WTC11 (cell line): ENCODE results near the gene LRRC7. TPM values are rescaled to one million over a fixed set of nuclear protein-coding genes. Genes with fewer than 3 reads are reported as not detected.

Experiments
- ATAC-seq: fragments of 200-7000 bp; cut with Tn5 transposase; 2 replicates; pipeline ENCODE4 v1.10.0; 2021; ENCODE audit warnings: mild to moderate bottlenecking, moderate library complexity
- CTCF ChIA-PET: fragments of 300-600 bp; sonication (Branson Sonifier 250); formaldehyde crosslinking; loops from one replicate; lab custom pipeline; 2021; ENCODE audit warnings: antibody characterized with exemption; lab: Charles Lee
- POLR2A ChIA-PET: fragments of 350-600 bp; sonication (Branson Sonifier 250); formaldehyde crosslinking; loops from one replicate; lab custom pipeline; 2021; ENCODE audit warnings: antibody characterized with exemption; lab: Charles Lee
- DNase-seq: peaks from one replicate; pipeline ENCODE4 v3.0.0; 2021; ENCODE audit warnings: low spot score
- H3K27ac Mint-ChIP-seq: 2 replicates; pipeline ENCODE4 v1.8.0; 2021; ENCODE audit warnings: mixed read lengths
- H3K27me3 Mint-ChIP-seq: 2 replicates; pipeline ENCODE4 v1.8.0; 2021; ENCODE audit warnings: low read depth, mild to moderate bottlenecking, moderate library complexity, mixed read lengths
- H3K36me3 Mint-ChIP-seq: 2 replicates; pipeline ENCODE4 v1.8.0; 2021; ENCODE audit warnings: mixed read lengths
- H3K4me1 Mint-ChIP-seq: 2 replicates; pipeline ENCODE4 v1.8.0; 2022; ENCODE audit warnings: mixed read lengths
- H3K4me3 Mint-ChIP-seq: 2 replicates; pipeline ENCODE4 v1.8.0; 2021; ENCODE audit warnings: mild to moderate bottlenecking, moderate library complexity, mixed read lengths
- H3K9me3 Mint-ChIP-seq: 2 replicates; pipeline ENCODE4 v1.8.0; 2021; ENCODE audit warnings: mixed read lengths
- ATF2 ChIP-seq: sonication (generic); formaldehyde crosslinking; IDR thresholded peaks from 2 replicates; pipeline ENCODE4 v1.8.1; 2022; ENCODE audit warnings: low read depth, missing genetic modification reagents, borderline replicate concordance
- CREB1 ChIP-seq: sonication (generic); formaldehyde crosslinking; IDR thresholded peaks from 2 replicates; pipeline ENCODE4 v1.8.0; 2023; ENCODE audit warnings: mild to moderate bottlenecking, missing genetic modification reagents
- GABPB1 ChIP-seq: sonication (generic); formaldehyde crosslinking; IDR thresholded peaks from 2 replicates; pipeline ENCODE4 v1.8.1; 2023; ENCODE audit warnings: mild to moderate bottlenecking, missing genetic modification reagents
- GRHL2 ChIP-seq: fragments of 250-450 bp; sonication (Bioruptor Pico); IDR thresholded peaks from 2 replicates; pipeline ENCODE4 v1.8.0; 2022; ENCODE audit warnings: mild to moderate bottlenecking, moderate library complexity; ENCODE audit not compliant: insufficient replicate concordance, severe bottlenecking
- HMGA2 ChIP-seq: fragments of 250-450 bp; sonication (Bioruptor Pico); IDR thresholded peaks from 2 replicates; pipeline ENCODE4 v1.4.0; 2021; ENCODE audit warnings: mild to moderate bottlenecking, moderate library complexity
- JUN ChIP-seq: sonication (generic); formaldehyde crosslinking; IDR thresholded peaks from 2 replicates; pipeline ENCODE4 v1.8.0; 2023; ENCODE audit warnings: mild to moderate bottlenecking, missing genetic modification reagents
- KAT7 ChIP-seq: sonication (generic); formaldehyde crosslinking; IDR thresholded peaks from 2 replicates; pipeline ENCODE4 v1.8.1; 2023; ENCODE audit warnings: missing genetic modification reagents, mild to moderate bottlenecking, borderline replicate concordance
- NFE2L1 ChIP-seq: sonication (generic); formaldehyde crosslinking; IDR thresholded peaks from 2 replicates; pipeline ENCODE4 v1.8.1; 2023; ENCODE audit warnings: missing genetic modification reagents
- NR3C1 ChIP-seq: sonication (generic); formaldehyde crosslinking; conservative IDR thresholded peaks from 2 replicates; pipeline ENCODE4 v1.8.1; 2023; ENCODE audit warnings: low read depth, mild to moderate bottlenecking, missing genetic modification reagents
- RELA ChIP-seq: sonication (generic); formaldehyde crosslinking; IDR thresholded peaks from 2 replicates; pipeline ENCODE4 v1.8.1; 2022; ENCODE audit warnings: missing genetic modification reagents, mild to moderate bottlenecking, borderline replicate concordance
- SP1 ChIP-seq: sonication (generic); formaldehyde crosslinking; conservative IDR thresholded peaks from 2 replicates; pipeline ENCODE4 v1.8.1; 2022; ENCODE audit warnings: missing genetic modification reagents
- TEAD1 ChIP-seq: sonication (generic); formaldehyde crosslinking; IDR thresholded peaks from 2 replicates; pipeline ENCODE4 v1.8.0; 2022; ENCODE audit warnings: mild to moderate bottlenecking, missing genetic modification reagents
- ZBTB21 ChIP-seq: sonication (generic); formaldehyde crosslinking; IDR thresholded peaks from 2 replicates; pipeline ENCODE4 v1.8.1; 2023; ENCODE audit warnings: mild to moderate bottlenecking, missing genetic modification reagents, borderline replicate concordance
- ZNF219 ChIP-seq: sonication (generic); formaldehyde crosslinking; IDR thresholded peaks from 2 replicates; pipeline ENCODE4 v1.8.0; 2023; ENCODE audit warnings: missing genetic modification reagents, mild to moderate bottlenecking, borderline replicate concordance
- total RNA-seq: library from RNA; stranded (reverse); gene quantifications from 3 replicates; pipeline ENCODE4 v1.2.3, GENCODE V29; 2021
- TF ChIP-seq, protein P1 (sequence below): sonication (generic); formaldehyde crosslinking; IDR thresholded peaks from 2 replicates; pipeline ENCODE4 v1.8.0; 2023; ENCODE audit warnings: missing genetic modification reagents, mild to moderate bottlenecking, borderline replicate concordance
- TF ChIP-seq, protein P2 (sequence below): sonication (generic); formaldehyde crosslinking; conservative IDR thresholded peaks from 2 replicates; pipeline ENCODE4 v1.8.1; 2023; ENCODE audit warnings: mild to moderate bottlenecking, low read depth, missing genetic modification reagents, moderate library complexity
- TF ChIP-seq, protein P3 (sequence below): sonication (generic); formaldehyde crosslinking; IDR thresholded peaks from 2 replicates; pipeline ENCODE4 v1.8.0; 2023; ENCODE audit warnings: mild to moderate bottlenecking, missing genetic modification reagents
- TF ChIP-seq, protein P4 (sequence below): sonication (generic); formaldehyde crosslinking; IDR thresholded peaks from 2 replicates; pipeline ENCODE4 v1.8.1; 2023; ENCODE audit warnings: mild to moderate bottlenecking, missing genetic modification reagents
- TF ChIP-seq, protein P5 (sequence below): fragments of 200-600 bp; IDR thresholded peaks from 2 replicates; pipeline ENCODE4 v1.8.0; 2022; ENCODE audit warnings: antibody characterized with exemption

The LRRC7 gene
- total RNA-seq, 1 experiment from 2014 or later: not detected

DNA sequence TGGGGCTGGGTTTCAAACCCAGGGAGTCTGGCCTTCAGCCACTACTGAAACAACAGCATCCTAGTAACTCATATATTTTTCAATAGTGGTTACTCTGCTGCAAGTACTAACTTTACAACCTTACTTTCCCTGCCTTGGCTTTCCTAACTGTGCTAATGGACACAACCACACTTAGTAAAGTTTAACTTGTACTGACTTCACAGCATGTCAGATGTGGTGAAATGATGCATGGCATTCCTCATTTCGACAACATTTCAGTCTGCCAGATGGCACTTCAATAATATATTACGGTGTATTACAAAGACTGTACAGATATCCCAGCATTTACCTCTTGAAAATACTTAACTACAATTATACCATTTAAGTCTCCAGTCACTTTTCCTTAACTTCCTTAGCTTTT lies 27.8 kb downstream of the LRRC7 start:
- Mint-ChIP-seq H3K9me3 (no peaks in the 10 kb centered on the region), H3K4me3 (no peak overlapping the region), H3K36me3 (no peaks in the 10 kb centered on the region), H3K4me1 (no peaks in the 10 kb centered on the region), H3K27me3 (no peaks in the 10 kb centered on the region), H3K27ac (no peak overlapping the region)
- TF ChIP-seq RELA (no peak), KAT7 (CRISPR knock-in tag) (no peak), NR3C1 (CRISPR knock-in tag) (no peak), TEAD1 (CRISPR knock-in tag) (no peak), ATF2 (CRISPR knock-in tag) (no peak), SP1 (no peak), CREB1 (CRISPR knock-in tag) (no peak), ZNF219 (CRISPR knock-in tag) (no peak), NFE2L1 (CRISPR knock-in tag) (no peak), GRHL2 (CRISPR knock-in tag) (no peak), ZBTB21 (CRISPR knock-in tag) (no peak), JUN (CRISPR knock-in tag) (no peak), HMGA2 (CRISPR knock-in tag) (no peak), GABPB1 (CRISPR knock-in tag) (no peak)
- TF ChIP-seq, protein P1, sequence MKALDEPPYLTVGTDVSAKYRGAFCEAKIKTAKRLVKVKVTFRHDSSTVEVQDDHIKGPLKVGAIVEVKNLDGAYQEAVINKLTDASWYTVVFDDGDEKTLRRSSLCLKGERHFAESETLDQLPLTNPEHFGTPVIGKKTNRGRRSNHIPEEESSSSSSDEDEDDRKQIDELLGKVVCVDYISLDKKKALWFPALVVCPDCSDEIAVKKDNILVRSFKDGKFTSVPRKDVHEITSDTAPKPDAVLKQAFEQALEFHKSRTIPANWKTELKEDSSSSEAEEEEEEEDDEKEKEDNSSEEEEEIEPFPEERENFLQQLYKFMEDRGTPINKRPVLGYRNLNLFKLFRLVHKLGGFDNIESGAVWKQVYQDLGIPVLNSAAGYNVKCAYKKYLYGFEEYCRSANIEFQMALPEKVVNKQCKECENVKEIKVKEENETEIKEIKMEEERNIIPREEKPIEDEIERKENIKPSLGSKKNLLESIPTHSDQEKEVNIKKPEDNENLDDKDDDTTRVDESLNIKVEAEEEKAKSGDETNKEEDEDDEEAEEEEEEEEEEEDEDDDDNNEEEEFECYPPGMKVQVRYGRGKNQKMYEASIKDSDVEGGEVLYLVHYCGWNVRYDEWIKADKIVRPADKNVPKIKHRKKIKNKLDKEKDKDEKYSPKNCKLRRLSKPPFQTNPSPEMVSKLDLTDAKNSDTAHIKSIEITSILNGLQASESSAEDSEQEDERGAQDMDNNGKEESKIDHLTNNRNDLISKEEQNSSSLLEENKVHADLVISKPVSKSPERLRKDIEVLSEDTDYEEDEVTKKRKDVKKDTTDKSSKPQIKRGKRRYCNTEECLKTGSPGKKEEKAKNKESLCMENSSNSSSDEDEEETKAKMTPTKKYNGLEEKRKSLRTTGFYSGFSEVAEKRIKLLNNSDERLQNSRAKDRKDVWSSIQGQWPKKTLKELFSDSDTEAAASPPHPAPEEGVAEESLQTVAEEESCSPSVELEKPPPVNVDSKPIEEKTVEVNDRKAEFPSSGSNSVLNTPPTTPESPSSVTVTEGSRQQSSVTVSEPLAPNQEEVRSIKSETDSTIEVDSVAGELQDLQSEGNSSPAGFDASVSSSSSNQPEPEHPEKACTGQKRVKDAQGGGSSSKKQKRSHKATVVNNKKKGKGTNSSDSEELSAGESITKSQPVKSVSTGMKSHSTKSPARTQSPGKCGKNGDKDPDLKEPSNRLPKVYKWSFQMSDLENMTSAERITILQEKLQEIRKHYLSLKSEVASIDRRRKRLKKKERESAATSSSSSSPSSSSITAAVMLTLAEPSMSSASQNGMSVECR (CRISPR knock-in tag): no peak
- TF ChIP-seq, protein P2, sequence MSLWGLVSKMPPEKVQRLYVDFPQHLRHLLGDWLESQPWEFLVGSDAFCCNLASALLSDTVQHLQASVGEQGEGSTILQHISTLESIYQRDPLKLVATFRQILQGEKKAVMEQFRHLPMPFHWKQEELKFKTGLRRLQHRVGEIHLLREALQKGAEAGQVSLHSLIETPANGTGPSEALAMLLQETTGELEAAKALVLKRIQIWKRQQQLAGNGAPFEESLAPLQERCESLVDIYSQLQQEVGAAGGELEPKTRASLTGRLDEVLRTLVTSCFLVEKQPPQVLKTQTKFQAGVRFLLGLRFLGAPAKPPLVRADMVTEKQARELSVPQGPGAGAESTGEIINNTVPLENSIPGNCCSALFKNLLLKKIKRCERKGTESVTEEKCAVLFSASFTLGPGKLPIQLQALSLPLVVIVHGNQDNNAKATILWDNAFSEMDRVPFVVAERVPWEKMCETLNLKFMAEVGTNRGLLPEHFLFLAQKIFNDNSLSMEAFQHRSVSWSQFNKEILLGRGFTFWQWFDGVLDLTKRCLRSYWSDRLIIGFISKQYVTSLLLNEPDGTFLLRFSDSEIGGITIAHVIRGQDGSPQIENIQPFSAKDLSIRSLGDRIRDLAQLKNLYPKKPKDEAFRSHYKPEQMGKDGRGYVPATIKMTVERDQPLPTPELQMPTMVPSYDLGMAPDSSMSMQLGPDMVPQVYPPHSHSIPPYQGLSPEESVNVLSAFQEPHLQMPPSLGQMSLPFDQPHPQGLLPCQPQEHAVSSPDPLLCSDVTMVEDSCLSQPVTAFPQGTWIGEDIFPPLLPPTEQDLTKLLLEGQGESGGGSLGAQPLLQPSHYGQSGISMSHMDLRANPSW: no peak
- TF ChIP-seq, protein P3, sequence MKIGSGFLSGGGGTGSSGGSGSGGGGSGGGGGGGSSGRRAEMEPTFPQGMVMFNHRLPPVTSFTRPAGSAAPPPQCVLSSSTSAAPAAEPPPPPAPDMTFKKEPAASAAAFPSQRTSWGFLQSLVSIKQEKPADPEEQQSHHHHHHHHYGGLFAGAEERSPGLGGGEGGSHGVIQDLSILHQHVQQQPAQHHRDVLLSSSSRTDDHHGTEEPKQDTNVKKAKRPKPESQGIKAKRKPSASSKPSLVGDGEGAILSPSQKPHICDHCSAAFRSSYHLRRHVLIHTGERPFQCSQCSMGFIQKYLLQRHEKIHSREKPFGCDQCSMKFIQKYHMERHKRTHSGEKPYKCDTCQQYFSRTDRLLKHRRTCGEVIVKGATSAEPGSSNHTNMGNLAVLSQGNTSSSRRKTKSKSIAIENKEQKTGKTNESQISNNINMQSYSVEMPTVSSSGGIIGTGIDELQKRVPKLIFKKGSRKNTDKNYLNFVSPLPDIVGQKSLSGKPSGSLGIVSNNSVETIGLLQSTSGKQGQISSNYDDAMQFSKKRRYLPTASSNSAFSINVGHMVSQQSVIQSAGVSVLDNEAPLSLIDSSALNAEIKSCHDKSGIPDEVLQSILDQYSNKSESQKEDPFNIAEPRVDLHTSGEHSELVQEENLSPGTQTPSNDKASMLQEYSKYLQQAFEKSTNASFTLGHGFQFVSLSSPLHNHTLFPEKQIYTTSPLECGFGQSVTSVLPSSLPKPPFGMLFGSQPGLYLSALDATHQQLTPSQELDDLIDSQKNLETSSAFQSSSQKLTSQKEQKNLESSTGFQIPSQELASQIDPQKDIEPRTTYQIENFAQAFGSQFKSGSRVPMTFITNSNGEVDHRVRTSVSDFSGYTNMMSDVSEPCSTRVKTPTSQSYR (CRISPR knock-in tag): no peak
- TF ChIP-seq, protein P4, sequence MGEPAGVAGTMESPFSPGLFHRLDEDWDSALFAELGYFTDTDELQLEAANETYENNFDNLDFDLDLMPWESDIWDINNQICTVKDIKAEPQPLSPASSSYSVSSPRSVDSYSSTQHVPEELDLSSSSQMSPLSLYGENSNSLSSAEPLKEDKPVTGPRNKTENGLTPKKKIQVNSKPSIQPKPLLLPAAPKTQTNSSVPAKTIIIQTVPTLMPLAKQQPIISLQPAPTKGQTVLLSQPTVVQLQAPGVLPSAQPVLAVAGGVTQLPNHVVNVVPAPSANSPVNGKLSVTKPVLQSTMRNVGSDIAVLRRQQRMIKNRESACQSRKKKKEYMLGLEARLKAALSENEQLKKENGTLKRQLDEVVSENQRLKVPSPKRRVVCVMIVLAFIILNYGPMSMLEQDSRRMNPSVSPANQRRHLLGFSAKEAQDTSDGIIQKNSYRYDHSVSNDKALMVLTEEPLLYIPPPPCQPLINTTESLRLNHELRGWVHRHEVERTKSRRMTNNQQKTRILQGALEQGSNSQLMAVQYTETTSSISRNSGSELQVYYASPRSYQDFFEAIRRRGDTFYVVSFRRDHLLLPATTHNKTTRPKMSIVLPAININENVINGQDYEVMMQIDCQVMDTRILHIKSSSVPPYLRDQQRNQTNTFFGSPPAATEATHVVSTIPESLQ: no peak
- TF ChIP-seq, protein P5, sequence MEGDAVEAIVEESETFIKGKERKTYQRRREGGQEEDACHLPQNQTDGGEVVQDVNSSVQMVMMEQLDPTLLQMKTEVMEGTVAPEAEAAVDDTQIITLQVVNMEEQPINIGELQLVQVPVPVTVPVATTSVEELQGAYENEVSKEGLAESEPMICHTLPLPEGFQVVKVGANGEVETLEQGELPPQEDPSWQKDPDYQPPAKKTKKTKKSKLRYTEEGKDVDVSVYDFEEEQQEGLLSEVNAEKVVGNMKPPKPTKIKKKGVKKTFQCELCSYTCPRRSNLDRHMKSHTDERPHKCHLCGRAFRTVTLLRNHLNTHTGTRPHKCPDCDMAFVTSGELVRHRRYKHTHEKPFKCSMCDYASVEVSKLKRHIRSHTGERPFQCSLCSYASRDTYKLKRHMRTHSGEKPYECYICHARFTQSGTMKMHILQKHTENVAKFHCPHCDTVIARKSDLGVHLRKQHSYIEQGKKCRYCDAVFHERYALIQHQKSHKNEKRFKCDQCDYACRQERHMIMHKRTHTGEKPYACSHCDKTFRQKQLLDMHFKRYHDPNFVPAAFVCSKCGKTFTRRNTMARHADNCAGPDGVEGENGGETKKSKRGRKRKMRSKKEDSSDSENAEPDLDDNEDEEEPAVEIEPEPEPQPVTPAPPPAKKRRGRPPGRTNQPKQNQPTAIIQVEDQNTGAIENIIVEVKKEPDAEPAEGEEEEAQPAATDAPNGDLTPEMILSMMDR: no peak
- CTCF ChIA-PET: no interaction called here
- no peak for DNase-seq
- ATAC-seq: no peak
- POLR2A ChIA-PET: no interaction called here
